Measurements from ENCODE around the gene UBE2G2. TPM values are rescaled to one million over a fixed set of nuclear protein-coding genes. Genes with fewer than 3 reads are reported as not detected.

UBE2G2 gene
- total and polyA plus RNA-seq, 4 donors: 46.8 to 83.6 (median 69.8) TPM

DNA sequence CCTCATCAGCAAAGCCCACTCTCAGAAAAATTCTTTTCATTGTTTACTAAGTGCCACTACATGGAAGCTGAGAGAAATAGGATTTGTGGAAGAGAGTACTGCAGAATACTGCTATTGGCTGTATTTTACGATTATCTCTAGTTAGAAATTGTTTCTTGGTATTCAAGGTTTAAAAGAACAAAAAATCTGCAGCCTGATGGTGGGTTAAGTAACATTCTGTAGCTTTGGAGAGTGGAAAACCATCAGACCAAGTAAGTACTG is 44.5 kb upstream of the UBE2G2 start:
- Histone ChIP-seq H3K9me3 (ENCODE audit: control insufficient read depth, low read length) (no peaks in the 10 kb centered on the region), H3K27me3 (ENCODE audit: control insufficient read depth in 1 of 2, insufficient read depth in 2 of 2, low read length in 1 of 2) (no peaks in the 10 kb centered on the region), H3K36me3 (ENCODE audit: control insufficient read depth in 1 of 2, insufficient read depth in 2 of 2, low read length in 1 of 2) (peaks cover 6 to 7% of the 10 kb centered on the region in 2 donors), H3K4me3 (ENCODE audit: low read length in 2 of 2) (no peak overlapping the region), H3K27ac (ENCODE audit: low read depth in 1 of 2, low read length in 2 of 2) (no peak overlapping the region), H3K4me1 (ENCODE audit: control insufficient read depth in 1 of 2, insufficient read depth in 2 of 2, low read length in 2 of 2) (no peaks in the 10 kb centered on the region)
- intact Hi-C loops (cut with DNase I): no loop called here
- ATAC-seq (ENCODE audit: low FRiP score) (no peak), DNase-seq (no peak)
- WGBS, 2 donors: 12% methylated on average over 1 of the region's 1 CpG

DNA sequence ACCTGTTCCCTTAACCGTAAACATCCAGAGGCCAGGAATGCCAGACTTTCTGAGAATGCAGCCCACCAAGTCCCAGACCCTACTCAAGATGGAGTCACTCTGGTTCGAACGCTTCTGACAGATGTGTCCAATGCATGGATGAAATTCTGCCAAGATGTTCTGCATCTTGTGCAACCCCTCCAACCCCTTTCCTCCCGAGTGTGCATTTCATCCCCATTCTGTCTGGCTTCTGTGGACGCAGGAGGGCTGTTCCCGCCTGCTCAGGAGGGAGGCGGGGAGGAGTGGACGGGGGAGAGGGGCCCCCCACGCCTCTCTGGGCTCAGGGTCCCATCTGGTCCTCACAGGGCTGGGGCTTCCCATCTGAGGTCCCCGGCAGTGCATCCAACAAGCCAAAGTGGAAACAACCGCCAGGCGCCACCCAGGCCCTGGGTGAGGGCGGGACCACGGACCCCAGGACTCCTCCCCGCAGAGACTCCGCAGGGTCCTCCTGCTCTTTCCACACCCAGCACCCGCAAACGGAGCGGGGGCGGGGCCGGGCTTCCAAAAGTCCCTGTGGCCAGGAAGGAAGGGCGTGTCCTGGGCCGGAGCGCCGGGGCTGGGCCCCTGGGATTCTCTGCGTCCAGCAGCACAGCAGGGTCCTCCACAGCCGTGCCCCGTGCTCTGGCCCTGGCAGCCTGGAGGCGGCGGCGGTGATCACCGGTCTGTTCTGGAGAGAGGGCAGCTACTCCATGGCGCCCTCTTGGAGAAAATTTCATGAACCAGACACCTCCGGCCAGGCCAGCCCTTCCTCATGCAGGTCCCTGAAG is 44.0 kb upstream of the UBE2G2 start:
- H3K4me3 ChIP-seq (ENCODE audit: low read length in 2 of 2): no peak overlapping the region
- H3K27ac ChIP-seq (ENCODE audit: low read depth in 1 of 2, low read length in 2 of 2): no peak overlapping the region
- no peaks in the 10 kb centered on the region for H3K9me3 ChIP-seq (ENCODE audit: control insufficient read depth, low read length)
- WGBS, 2 donors: 11% methylated on average over 30 to 34 of the region's 34 CpGs
- ATAC-seq (ENCODE audit: low FRiP score) (peak; percentile 73), DNase-seq (peak; percentile 82 to 91)
- H3K4me1 ChIP-seq (ENCODE audit: control insufficient read depth in 1 of 2, insufficient read depth in 2 of 2, low read length in 2 of 2): no peaks in the 10 kb centered on the region
- peaks cover 6 to 7% of the 10 kb centered on the region in 2 donors for H3K36me3 ChIP-seq (ENCODE audit: control insufficient read depth in 1 of 2, insufficient read depth in 2 of 2, low read length in 1 of 2)
- H3K27me3 ChIP-seq (ENCODE audit: control insufficient read depth in 1 of 2, insufficient read depth in 2 of 2, low read length in 1 of 2): no peaks in the 10 kb centered on the region
- intact Hi-C loops (cut with DNase I): no loop called here

- H3K27ac ChIP-seq (ENCODE audit: low read depth in 1 of 2, low read length in 2 of 2): no peak overlapping the region
- no peak for ATAC-seq (ENCODE audit: low FRiP score)
- intact Hi-C loops (cut with DNase I): no loop called here
- DNase-seq: no peak
- H3K4me1 ChIP-seq (ENCODE audit: control insufficient read depth in 1 of 2, insufficient read depth in 2 of 2, low read length in 2 of 2): no peaks in the 10 kb centered on the region
- no peaks in the 10 kb centered on the region for H3K9me3 ChIP-seq (ENCODE audit: control insufficient read depth, low read length)
- H3K4me3 ChIP-seq (ENCODE audit: low read length in 2 of 2): no peak overlapping the region
- H3K36me3 ChIP-seq (ENCODE audit: control insufficient read depth in 1 of 2, insufficient read depth in 2 of 2, low read length in 1 of 2): no peaks in the 10 kb centered on the region
- WGBS, 2 donors: 59 to 66% methylated on average over 16 of the region's 16 CpGs
- H3K27me3 ChIP-seq (ENCODE audit: control insufficient read depth in 1 of 2, insufficient read depth in 2 of 2, low read length in 1 of 2): no peaks in the 10 kb centered on the region
These were observed 42.6 kb upstream of the UBE2G2 start for GRCh38 chr21:44844256-44844655.

- Histone ChIP-seq H3K27ac (ENCODE audit: low read depth in 1 of 2, low read length in 2 of 2) (no peak overlapping the region), H3K4me3 (ENCODE audit: low read length in 2 of 2) (no peak overlapping the region), H3K9me3 (ENCODE audit: control insufficient read depth, low read length) (no peaks in the 10 kb centered on the region), H3K36me3 (ENCODE audit: control insufficient read depth in 1 of 2, insufficient read depth in 2 of 2, low read length in 1 of 2) (no peaks in the 10 kb centered on the region), H3K27me3 (ENCODE audit: control insufficient read depth in 1 of 2, insufficient read depth in 2 of 2, low read length in 1 of 2) (no peaks in the 10 kb centered on the region), H3K4me1 (ENCODE audit: control insufficient read depth in 1 of 2, insufficient read depth in 2 of 2, low read length in 2 of 2) (no peaks in the 10 kb centered on the region)
- intact Hi-C loops (cut with DNase I): no loop called here
- WGBS, 2 donors: 78 to 80% methylated on average over 23 of the region's 23 CpGs
- ATAC-seq (ENCODE audit: low FRiP score) (no peak), DNase-seq (no peak)
These were observed 41.3 kb upstream of the UBE2G2 start for GRCh38 chr21:44842721-44843445.

DNA sequence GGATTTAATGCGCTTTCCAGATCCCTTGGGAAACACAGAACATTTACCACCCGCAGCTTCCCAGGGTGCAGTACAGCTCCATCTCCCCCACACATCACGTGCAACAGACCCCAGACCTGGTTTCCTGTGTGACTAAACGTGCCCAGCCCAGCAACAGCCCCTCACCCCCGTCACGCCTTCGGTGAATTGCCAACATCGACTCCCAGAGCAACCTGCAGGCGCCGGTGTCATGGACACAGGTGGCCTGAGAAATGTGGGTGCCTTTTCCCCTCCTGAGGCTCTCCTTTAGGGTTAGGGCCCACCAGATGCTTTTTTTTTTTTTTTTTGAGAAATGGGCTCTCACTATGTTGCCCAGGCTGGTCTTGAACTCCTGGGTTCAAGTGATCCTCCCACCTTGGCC is 40.5 kb upstream of the UBE2G2 start:
- no peak for DNase-seq
- H3K36me3 ChIP-seq (ENCODE audit: control insufficient read depth in 1 of 2, insufficient read depth in 2 of 2, low read length in 1 of 2): no peaks in the 10 kb centered on the region
- no peak overlapping the region for H3K27ac ChIP-seq (ENCODE audit: low read depth in 1 of 2, low read length in 2 of 2)
- H3K27me3 ChIP-seq (ENCODE audit: control insufficient read depth in 1 of 2, insufficient read depth in 2 of 2, low read length in 1 of 2): no peaks in the 10 kb centered on the region
- no peaks in the 10 kb centered on the region for H3K4me1 ChIP-seq (ENCODE audit: control insufficient read depth in 1 of 2, insufficient read depth in 2 of 2, low read length in 2 of 2)
- no peak overlapping the region for H3K4me3 ChIP-seq (ENCODE audit: low read length in 2 of 2)
- H3K9me3 ChIP-seq (ENCODE audit: control insufficient read depth, low read length): no peaks in the 10 kb centered on the region
- 83 to 84% methylated on average over 10 of the region's 10 CpGs for WGBS, 2 donors
- ATAC-seq (ENCODE audit: low FRiP score): no peak
- intact Hi-C loops (cut with DNase I): no loop called here

GRCh38 chr21:44840771-44841170 is 39.2 kb upstream of the UBE2G2 start:
- WGBS, 2 donors: 89 to 90% methylated on average over 11 of the region's 11 CpGs
- Histone ChIP-seq H3K4me1 (ENCODE audit: control insufficient read depth in 1 of 2, insufficient read depth in 2 of 2, low read length in 2 of 2) (no peaks in the 10 kb centered on the region), H3K27ac (ENCODE audit: low read depth in 1 of 2, low read length in 2 of 2) (no peak overlapping the region), H3K27me3 (ENCODE audit: control insufficient read depth in 1 of 2, insufficient read depth in 2 of 2, low read length in 1 of 2) (no peaks in the 10 kb centered on the region), H3K4me3 (ENCODE audit: low read length in 2 of 2) (no peak overlapping the region), H3K36me3 (ENCODE audit: control insufficient read depth in 1 of 2, insufficient read depth in 2 of 2, low read length in 1 of 2) (no peaks in the 10 kb centered on the region), H3K9me3 (ENCODE audit: control insufficient read depth, low read length) (no peaks in the 10 kb centered on the region)
- DNase-seq (no peak), ATAC-seq (ENCODE audit: low FRiP score) (no peak)
- intact Hi-C loops (cut with DNase I): no loop called here

GRCh38 chr21:44838951-44839350 is 37.3 kb upstream of the UBE2G2 start:
- intact Hi-C loops (cut with DNase I): no loop called here
- Histone ChIP-seq H3K36me3 (ENCODE audit: control insufficient read depth in 1 of 2, insufficient read depth in 2 of 2, low read length in 1 of 2) (no peaks in the 10 kb centered on the region), H3K4me1 (ENCODE audit: control insufficient read depth in 1 of 2, insufficient read depth in 2 of 2, low read length in 2 of 2) (no peaks in the 10 kb centered on the region), H3K9me3 (ENCODE audit: control insufficient read depth, low read length) (no peaks in the 10 kb centered on the region), H3K4me3 (ENCODE audit: low read length in 2 of 2) (no peak overlapping the region), H3K27me3 (ENCODE audit: control insufficient read depth in 1 of 2, insufficient read depth in 2 of 2, low read length in 1 of 2) (no peaks in the 10 kb centered on the region), H3K27ac (ENCODE audit: low read depth in 1 of 2, low read length in 2 of 2) (no peak overlapping the region)
- DNase-seq (no peak), ATAC-seq (ENCODE audit: low FRiP score) (no peak)
- 93 to 94% methylated on average over 9 of the region's 9 CpGs for WGBS, 2 donors

- WGBS, 2 donors: 84 to 91% methylated on average over 28 to 30 of the region's 30 CpGs
- no peaks in the 10 kb centered on the region for H3K27me3 ChIP-seq (ENCODE audit: control insufficient read depth in 1 of 2, insufficient read depth in 2 of 2, low read length in 1 of 2)
- ATAC-seq (ENCODE audit: low FRiP score) (no peak), DNase-seq (peak in 1 of 2 donors; percentile 72)
- no peak overlapping the region for H3K4me3 ChIP-seq (ENCODE audit: low read length in 2 of 2)
- no peaks in the 10 kb centered on the region for H3K36me3 ChIP-seq (ENCODE audit: control insufficient read depth in 1 of 2, insufficient read depth in 2 of 2, low read length in 1 of 2)
- no peaks in the 10 kb centered on the region for H3K9me3 ChIP-seq (ENCODE audit: control insufficient read depth, low read length)
- H3K27ac ChIP-seq (ENCODE audit: low read depth in 1 of 2, low read length in 2 of 2): no peak overlapping the region
- no peaks in the 10 kb centered on the region for H3K4me1 ChIP-seq (ENCODE audit: control insufficient read depth in 1 of 2, insufficient read depth in 2 of 2, low read length in 2 of 2)
- intact Hi-C loops (cut with DNase I): no loop called here
These were observed 36.6 kb upstream of the UBE2G2 start for GRCh38 chr21:44838039-44838895.

All from aorta (tissue), 5 donors.